Endothelial cell (in vitro differentiated cells): ENCODE data around the gene CLIC6. TPM values are rescaled to one million over a fixed set of nuclear protein-coding genes. Genes with fewer than 3 reads are reported as not detected.

Source experiments
- DNase-seq: peaks from one replicate; pipeline ENCODE4 v3.0.0; 2021; ENCODE audit warnings: low spot score
- H3K27ac Mint-ChIP-seq: one replicate; pipeline ENCODE4 v1.8.0; 2021; ENCODE audit warnings: mixed read lengths, inconsistent platforms; ENCODE audit not compliant: unreplicated experiment
- H3K27me3 Mint-ChIP-seq: one replicate; pipeline ENCODE4 v1.8.0; 2021; ENCODE audit warnings: mild to moderate bottlenecking, moderate library complexity, mixed read lengths, inconsistent platforms; ENCODE audit not compliant: unreplicated experiment
- H3K36me3 Mint-ChIP-seq: one replicate; pipeline ENCODE4 v1.8.0; 2021; ENCODE audit warnings: mild to moderate bottlenecking, low read depth, mixed read lengths, inconsistent platforms; ENCODE audit not compliant: unreplicated experiment
- H3K4me1 Mint-ChIP-seq: one replicate; pipeline ENCODE4 v1.8.0; 2021; ENCODE audit warnings: mild to moderate bottlenecking, mixed read lengths, inconsistent platforms; ENCODE audit not compliant: unreplicated experiment
- H3K4me3 Mint-ChIP-seq: one replicate; pipeline ENCODE4 v1.8.0; 2021; ENCODE audit warnings: mild to moderate bottlenecking, mixed read lengths, inconsistent platforms; ENCODE audit not compliant: unreplicated experiment
- H3K9me3 Mint-ChIP-seq: one replicate; pipeline ENCODE4 v1.8.0; 2021; ENCODE audit warnings: mixed read lengths, inconsistent platforms; ENCODE audit not compliant: unreplicated experiment
- CTCF ChIP-seq: fragments of 200-600 bp; sonication (generic); IDR thresholded peaks from one replicate; pipeline ENCODE4 v1.5.0; 2021; ENCODE audit warnings: antibody characterized with exemption; ENCODE audit not compliant: unreplicated experiment
- total RNA-seq: library from RNA; stranded (reverse); fragmentation: NEBNext Ultra II Directional; extraction: Animal tissue kit (Norgen Biotek cat#: 25700); gene quantifications from one replicate; pipeline ENCODE4 v1.2.1, GENCODE V29; 2021; ENCODE audit not compliant: unreplicated experiment

The CLIC6 gene
- total RNA-seq, 1 donor from 2014 or later = 5.4 TPM

- Mint-ChIP-seq H3K36me3 (no peaks in the 10 kb centered on the region), H3K27me3 (peaks cover 2% of the 10 kb centered on the region), H3K4me1 (peaks cover 7% of the 10 kb centered on the region), H3K9me3 (no peaks in the 10 kb centered on the region), H3K4me3 (no peak overlapping the region), H3K27ac (peak overlapping the region; percentile 32)
- peak; percentile 38 for DNase-seq
- peak; percentile 95 for TF ChIP-seq CTCF
Observed at GRCh38 chr21:34693192-34693810, 24.5 kb downstream of the CLIC6 start.

GRCh38 chr21:34695434-34695833 is 26.6 kb downstream of the CLIC6 start:
- Mint-ChIP-seq H3K4me1 (peaks cover 7% of the 10 kb centered on the region), H3K9me3 (no peaks in the 10 kb centered on the region), H3K36me3 (no peaks in the 10 kb centered on the region), H3K4me3 (no peak overlapping the region), H3K27ac (no peak overlapping the region), H3K27me3 (peaks cover 2% of the 10 kb centered on the region)
- no peak for DNase-seq
- no peak for TF ChIP-seq CTCF

DNA sequence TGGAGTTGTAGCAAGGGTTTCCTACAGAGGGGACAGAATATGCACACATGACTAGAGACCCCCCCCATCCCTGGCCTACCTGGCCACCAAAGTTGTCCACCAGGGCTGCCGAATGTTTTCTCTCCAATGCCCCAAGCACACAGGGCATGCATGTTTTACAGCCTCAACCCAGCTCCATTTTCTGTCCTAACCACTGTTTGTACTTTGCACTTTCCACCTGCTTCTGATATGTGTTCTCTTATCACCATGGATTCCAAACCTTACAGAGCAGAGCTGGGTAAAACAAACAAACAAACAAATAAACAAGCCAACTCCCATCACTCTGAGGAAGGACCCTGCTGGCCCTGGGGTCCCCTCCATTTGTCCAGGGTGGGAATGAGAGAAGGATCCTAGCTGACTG is 27.3 kb downstream of the CLIC6 start:
- Mint-ChIP-seq H3K4me3 (no peak overlapping the region), H3K9me3 (no peaks in the 10 kb centered on the region), H3K27me3 (peaks cover 2% of the 10 kb centered on the region), H3K36me3 (no peaks in the 10 kb centered on the region), H3K4me1 (peaks cover 7% of the 10 kb centered on the region), H3K27ac (no peak overlapping the region)
- no peak for TF ChIP-seq CTCF
- DNase-seq = no peak

- H3K27ac Mint-ChIP-seq = no peak overlapping the region
Observed at GRCh38 chr21:34697826-34698225, 29.0 kb downstream of the CLIC6 start.

More at GRCh38 chr21:34697826-34698225, 29.0 kb downstream of the CLIC6 start:
- DNase-seq = no peak
- H3K9me3 Mint-ChIP-seq = no peaks in the 10 kb centered on the region
- TF ChIP-seq CTCF = no peak
- H3K4me3 Mint-ChIP-seq = no peak overlapping the region
- peaks cover 7% of the 10 kb centered on the region for H3K4me1 Mint-ChIP-seq
- H3K36me3 Mint-ChIP-seq = peaks cover under 1% of the 10 kb centered on the region
- peaks cover 2% of the 10 kb centered on the region for H3K27me3 Mint-ChIP-seq
